Activated naive CD4-positive, alpha-beta T cell treated with anti-CD3 and anti-CD28 coated beads for 36 hours (primary cell): Measurements from ENCODE around the gene CYFIP2. TPM values are rescaled to one million over a fixed set of nuclear protein-coding genes. Genes with fewer than 3 reads are reported as not detected.

ENCODE experiments used
- CTCF ChIA-PET: fragments of 350-600 bp; sonication (Branson Sonifier 250); formaldehyde crosslinking; loops from one replicate; lab custom pipeline; 2021; ENCODE audit warnings: antibody characterized with exemption; lab: Charles Lee
- DNase-seq: peaks from one replicate; pipeline ENCODE4 v3.0.0-alpha.2; 2020
- H3K27ac Mint-ChIP-seq: one replicate; pipeline ENCODE4 v1.8.0; 2021; ENCODE audit warnings: mild to moderate bottlenecking, mixed read lengths
- H3K27me3 Mint-ChIP-seq: one replicate; pipeline ENCODE4 v1.8.0; 2021; ENCODE audit warnings: low read depth, mixed read lengths
- H3K36me3 Mint-ChIP-seq: one replicate; pipeline ENCODE4 v1.8.0; 2021; ENCODE audit warnings: low read depth, mixed read lengths
- H3K4me1 Mint-ChIP-seq: one replicate; pipeline ENCODE4 v1.8.0; 2021; ENCODE audit warnings: low read depth, mixed read lengths
- H3K4me3 Mint-ChIP-seq: one replicate; pipeline ENCODE4 v1.8.0; 2021; ENCODE audit warnings: mild to moderate bottlenecking, moderate library complexity, mixed read lengths
- H3K9me3 Mint-ChIP-seq: one replicate; pipeline ENCODE4 v1.8.0; 2021; ENCODE audit warnings: mixed read lengths
- intact Hi-C: fragments of 100-400 bp; cut with micrococcal nuclease; formaldehyde crosslinking; loops from one replicate; pipeline ENCODE4 v1.15.1; 2023
- total RNA-seq, 2 experiments: library from RNA; stranded (reverse); gene quantifications; one replicate each; pipeline ENCODE4 v1.2.3, GENCODE V29; 2021

Gene CYFIP2
- total RNA-seq, 2 experiments from 2014 or later: 490 to 492 TPM

DNA sequence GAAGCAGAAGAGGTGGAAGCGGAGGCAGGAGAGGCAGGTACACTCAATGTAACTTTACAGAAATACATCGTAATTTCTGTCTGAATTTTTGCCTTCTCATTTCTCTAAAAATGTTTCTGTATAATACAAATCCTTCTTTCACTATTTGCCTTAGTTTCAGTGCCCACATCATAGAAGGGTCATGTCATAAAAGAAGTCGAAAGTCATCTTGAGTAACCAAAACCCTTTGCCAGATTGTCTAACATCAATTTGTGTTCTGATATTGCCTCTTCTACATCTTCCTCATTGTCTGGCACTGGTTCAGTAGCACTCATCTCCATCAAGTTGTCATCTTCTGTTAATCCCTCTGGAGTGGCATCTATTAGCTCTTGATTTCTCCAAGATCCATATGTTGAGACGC, 6.2 kb upstream of the CYFIP2 start:
- Mint-ChIP-seq H3K36me3 (peaks cover 20% of the 10 kb centered on the region), H3K9me3 (no peaks in the 10 kb centered on the region), H3K27me3 (no peaks in the 10 kb centered on the region), H3K4me3 (no peak overlapping the region), H3K27ac (no peak overlapping the region), H3K4me1 (peaks cover 79% of the 10 kb centered on the region)
- intact Hi-C loops: loop anchor here (10.0 kb wide), 1 partner anchor 205 kb away; the partner anchor contains the start of gene NIPAL4
- CTCF ChIA-PET: interaction anchor here (0.7 to 2.7 kb wide), 4 partner anchors 44 to 257 kb away, joined by 3 to 9 read pairs (median 7); no protein-coding TSS in a partner anchor
- DNase-seq: peak; percentile 4

DNA sequence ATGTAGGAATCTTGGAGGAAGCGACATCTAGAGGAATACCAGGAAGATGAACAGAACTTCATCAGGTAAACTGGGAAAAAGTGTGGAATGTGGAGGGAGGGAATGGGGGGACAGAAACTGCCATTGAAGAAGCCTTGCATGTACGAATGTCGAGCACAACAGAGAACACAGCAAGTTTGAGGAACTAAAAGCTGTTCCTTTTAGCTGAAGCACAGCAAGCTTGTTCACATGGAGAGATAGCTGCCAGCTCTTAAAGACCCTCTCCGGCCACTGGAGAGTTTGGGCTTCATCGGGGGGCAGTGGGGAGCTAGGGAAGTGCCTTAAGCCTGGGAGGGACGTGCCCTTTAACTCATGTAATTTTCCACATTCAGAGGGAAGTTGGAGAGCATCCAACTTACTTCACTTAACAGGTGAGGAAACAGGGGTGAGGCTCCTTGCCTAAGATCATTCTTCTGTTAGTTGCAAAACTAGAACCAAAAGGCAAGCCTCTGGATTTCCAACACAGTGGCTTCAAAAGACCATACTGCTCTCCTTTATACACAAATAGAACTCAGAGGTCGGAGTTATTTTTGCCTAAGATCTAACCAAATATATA, 2.3 kb upstream of the CYFIP2 start:
- peaks cover 21% of the 10 kb centered on the region for H3K36me3 Mint-ChIP-seq
- CTCF ChIA-PET: interaction anchor here (0.5 to 2.4 kb wide), 10 partner anchors 10 to 131 kb away, joined by 3 to 11 read pairs (median 5); no protein-coding TSS in a partner anchor
- no peak overlapping the region for H3K27ac Mint-ChIP-seq
- intact Hi-C loops: no loop called here
- peak; percentile 3 for DNase-seq
- no peaks in the 10 kb centered on the region for H3K27me3 Mint-ChIP-seq
- no peaks in the 10 kb centered on the region for H3K9me3 Mint-ChIP-seq
- H3K4me1 Mint-ChIP-seq: peaks cover 64% of the 10 kb centered on the region
- no peak overlapping the region for H3K4me3 Mint-ChIP-seq

DNA sequence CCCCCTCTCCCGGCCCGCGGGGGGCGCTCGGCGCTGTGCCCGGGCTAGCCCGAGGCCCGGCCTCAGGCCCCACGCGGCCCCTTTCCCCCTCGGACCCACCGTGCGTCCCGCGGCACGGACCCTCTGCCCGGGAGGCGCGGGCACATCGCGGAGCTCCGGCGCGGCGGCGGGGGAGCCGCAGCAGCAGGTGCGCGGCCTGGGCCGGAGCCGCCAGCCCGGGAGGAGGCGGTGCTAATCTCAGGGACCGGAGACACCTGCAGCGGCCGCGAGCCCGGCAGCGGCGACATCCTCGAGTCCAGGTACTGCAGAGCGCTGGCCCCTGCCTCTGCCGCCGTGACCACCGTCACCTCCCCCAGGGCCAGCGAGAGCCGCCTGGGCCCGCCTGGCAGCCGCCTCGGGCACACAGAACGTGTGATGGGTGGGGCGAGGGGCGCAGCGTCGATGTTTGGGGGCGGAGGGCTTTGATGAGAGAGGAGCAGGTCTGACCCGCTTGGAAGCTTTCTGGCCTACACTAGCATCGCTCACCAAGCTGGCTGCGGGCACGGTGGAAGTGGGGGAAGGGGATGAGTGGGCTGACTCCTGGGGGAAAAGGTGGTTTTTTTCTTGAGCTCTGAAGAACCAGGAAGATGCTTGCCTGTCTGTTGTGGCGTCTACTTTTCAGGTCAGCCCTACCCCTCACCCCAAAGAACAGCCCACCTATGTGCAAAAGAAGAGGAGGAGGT, 524 bp downstream of the CYFIP2 start:
- Mint-ChIP-seq H3K4me3 (peak overlapping the region; percentile 93), H3K4me1 (peaks cover 65% of the 10 kb centered on the region), H3K36me3 (peaks cover 45% of the 10 kb centered on the region), H3K9me3 (no peaks in the 10 kb centered on the region), H3K27me3 (no peaks in the 10 kb centered on the region), H3K27ac (peak overlapping the region; percentile 90)
- CTCF ChIA-PET: interaction anchor here (0.6 to 2.4 kb wide), 4 partner anchors 13 to 174 kb away, joined by 5 to 18 read pairs (median 8); no protein-coding TSS in a partner anchor
- DNase-seq: peak; percentile 53
- intact Hi-C loops: loop anchor here (1.0 to 2.0 kb wide), 2 partner anchors 14 to 46 kb away; no protein-coding TSS in a partner anchor

DNA sequence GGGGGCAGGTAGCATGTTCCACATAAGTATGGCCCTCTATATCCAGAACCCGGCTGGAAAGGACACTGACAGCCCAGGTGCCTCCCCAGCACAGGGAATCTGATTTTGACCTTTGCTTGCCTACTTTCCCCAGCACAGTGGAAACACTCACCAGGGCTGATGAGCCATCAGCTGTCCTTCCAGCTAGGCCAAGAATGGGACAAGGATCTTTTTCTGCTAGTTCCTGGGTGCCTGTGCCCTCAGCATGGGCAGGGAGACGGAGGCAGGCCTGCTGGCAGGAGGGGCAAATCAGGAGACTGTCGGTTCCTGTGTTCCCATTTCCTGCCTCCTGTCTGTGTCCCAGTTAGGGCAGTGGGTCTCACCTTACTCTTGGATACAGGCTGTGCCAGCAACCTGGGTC, 1.1 kb downstream of the CYFIP2 start:
- H3K27ac Mint-ChIP-seq: peak overlapping the region; percentile 90
- DNase-seq: peak; percentile 18
- CTCF ChIA-PET: interaction anchor here (0.9 to 2.4 kb wide), 8 partner anchors 9 to 118 kb away, joined by 3 to 18 read pairs (median 6); no protein-coding TSS in a partner anchor
- H3K36me3 Mint-ChIP-seq: peaks cover 51% of the 10 kb centered on the region
- peak overlapping the region; percentile 93 for H3K4me3 Mint-ChIP-seq
- peaks cover 69% of the 10 kb centered on the region for H3K4me1 Mint-ChIP-seq
- no peaks in the 10 kb centered on the region for H3K27me3 Mint-ChIP-seq
- H3K9me3 Mint-ChIP-seq: no peaks in the 10 kb centered on the region
- intact Hi-C loops: loop anchor here (2.0 kb wide), 1 partner anchor 14 kb away; no protein-coding TSS in a partner anchor

DNA sequence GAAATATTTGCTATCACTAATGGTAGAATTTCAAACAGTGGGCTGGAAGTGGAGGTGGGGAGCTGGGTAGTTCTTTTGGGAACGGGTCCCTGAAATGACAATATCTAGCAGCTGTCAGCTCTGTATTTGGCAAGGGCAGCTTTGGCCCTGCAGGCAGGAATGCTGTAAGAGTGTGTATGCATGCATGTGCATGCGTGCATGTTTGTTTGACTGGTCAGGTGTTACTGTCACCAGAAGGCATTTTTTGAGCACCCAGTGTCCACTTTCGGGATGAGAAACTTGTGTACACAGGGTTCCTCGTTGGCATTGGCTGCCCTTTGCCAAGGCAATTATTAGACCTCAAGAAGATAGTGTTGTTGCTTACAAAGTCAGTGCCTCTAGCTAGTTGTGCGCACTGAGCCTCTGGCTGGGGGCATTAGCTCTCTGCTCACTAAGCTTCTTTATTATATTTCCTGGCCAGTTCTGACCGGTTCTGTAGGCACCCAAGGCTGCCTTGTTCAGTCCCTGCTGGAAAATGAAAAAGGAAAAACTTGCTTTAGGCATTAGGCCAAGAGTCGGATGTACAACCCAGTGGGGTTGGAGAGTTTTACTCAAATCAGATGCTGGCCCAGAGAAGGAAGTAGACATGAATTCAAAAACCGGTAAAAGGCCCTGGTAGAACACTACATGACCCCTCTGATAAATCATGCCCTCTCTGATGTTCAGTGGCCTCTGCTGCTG, 2.0 kb downstream of the CYFIP2 start:
- peak overlapping the region; percentile 93 for H3K4me3 Mint-ChIP-seq
- peak; percentile 7 for DNase-seq

DNA sequence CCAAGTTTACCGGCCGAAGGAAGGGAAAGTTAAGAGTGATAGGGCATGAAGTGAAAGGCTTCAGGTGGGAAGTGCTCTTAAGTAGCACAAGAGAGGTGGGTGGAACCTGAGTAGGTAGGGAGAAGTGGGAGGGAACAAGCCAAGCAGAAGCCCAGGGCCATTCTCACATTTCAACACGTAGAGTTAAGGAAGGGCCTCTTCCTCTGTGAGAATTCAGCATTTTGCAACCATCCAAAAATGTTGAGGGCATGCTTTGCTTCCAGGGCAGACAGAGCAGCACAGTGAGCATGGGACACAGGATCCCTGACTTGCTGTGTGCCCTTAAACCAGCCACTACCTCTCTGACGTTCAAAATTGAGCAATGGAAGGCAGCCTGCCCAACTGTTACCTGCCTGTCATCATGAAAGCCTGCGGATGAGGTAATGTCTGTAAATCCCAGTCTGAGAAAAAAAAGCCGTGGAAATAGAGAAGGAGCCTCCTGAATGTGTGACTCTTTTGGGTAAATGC, 3.3 kb downstream of the CYFIP2 start:
- H3K36me3 Mint-ChIP-seq: peaks cover 64% of the 10 kb centered on the region
- CTCF ChIA-PET: no interaction called here
- no peaks in the 10 kb centered on the region for H3K9me3 Mint-ChIP-seq
- peak overlapping the region; percentile 74 for H3K4me3 Mint-ChIP-seq
- DNase-seq: peak; percentile 49
- H3K27me3 Mint-ChIP-seq: no peaks in the 10 kb centered on the region
- peak overlapping the region; percentile 99 for H3K27ac Mint-ChIP-seq
- intact Hi-C loops: loop anchor here (1.0 kb wide), 2 partner anchors 22 to 36 kb away; no protein-coding TSS in a partner anchor
- peaks cover 74% of the 10 kb centered on the region for H3K4me1 Mint-ChIP-seq

More for the DNA sequence above, 2.0 kb downstream of the CYFIP2 start:
- intact Hi-C loops: loop anchor here (2.0 kb wide), 1 partner anchor 15 kb away; no protein-coding TSS in a partner anchor
- CTCF ChIA-PET: interaction anchor here (0.9 to 2.4 kb wide), 7 partner anchors 8 to 119 kb away, joined by 3 to 18 read pairs (median 5); no protein-coding TSS in a partner anchor
- H3K4me1 Mint-ChIP-seq: peaks cover 74% of the 10 kb centered on the region
- H3K27ac Mint-ChIP-seq: peak overlapping the region; percentile 90
- peaks cover 56% of the 10 kb centered on the region for H3K36me3 Mint-ChIP-seq
- H3K9me3 Mint-ChIP-seq: no peaks in the 10 kb centered on the region
- no peaks in the 10 kb centered on the region for H3K27me3 Mint-ChIP-seq

DNA sequence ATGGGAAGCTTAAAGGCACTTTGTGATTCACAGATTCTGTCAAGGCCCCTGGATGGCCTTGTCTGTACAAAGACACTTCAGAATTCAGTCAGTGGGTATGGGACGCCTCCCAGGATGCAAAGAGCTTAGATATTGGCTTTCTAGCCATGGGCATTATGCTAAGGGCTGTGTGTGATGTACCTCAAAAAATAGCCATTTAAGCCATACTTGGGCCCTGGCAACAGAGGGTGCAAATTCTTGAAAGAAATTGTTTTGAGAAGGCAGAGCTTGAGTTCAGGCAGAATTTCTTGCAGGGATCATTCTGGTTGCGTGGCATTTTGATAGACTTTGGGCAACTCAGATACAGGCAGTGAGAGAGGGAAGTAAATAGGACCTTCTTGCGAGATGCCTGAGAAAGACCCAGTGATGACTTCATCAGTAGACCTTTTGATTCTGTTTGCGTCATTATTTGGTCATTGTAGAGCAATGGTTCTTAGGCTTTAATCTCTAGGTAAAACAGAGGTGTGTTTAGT, 3.9 kb downstream of the CYFIP2 start:
- intact Hi-C loops: loop anchor here (1.0 to 5.0 kb wide), 3 partner anchors 23 to 348 kb away; no protein-coding TSS in a partner anchor
- peaks cover 73% of the 10 kb centered on the region for H3K4me1 Mint-ChIP-seq
- H3K27ac Mint-ChIP-seq: peak overlapping the region; percentile 99
- CTCF ChIA-PET: no interaction called here
- no peaks in the 10 kb centered on the region for H3K27me3 Mint-ChIP-seq
- no peaks in the 10 kb centered on the region for H3K9me3 Mint-ChIP-seq
- DNase-seq: peak; percentile 65
- peak overlapping the region; percentile 74 for H3K4me3 Mint-ChIP-seq
- peaks cover 66% of the 10 kb centered on the region for H3K36me3 Mint-ChIP-seq

DNA sequence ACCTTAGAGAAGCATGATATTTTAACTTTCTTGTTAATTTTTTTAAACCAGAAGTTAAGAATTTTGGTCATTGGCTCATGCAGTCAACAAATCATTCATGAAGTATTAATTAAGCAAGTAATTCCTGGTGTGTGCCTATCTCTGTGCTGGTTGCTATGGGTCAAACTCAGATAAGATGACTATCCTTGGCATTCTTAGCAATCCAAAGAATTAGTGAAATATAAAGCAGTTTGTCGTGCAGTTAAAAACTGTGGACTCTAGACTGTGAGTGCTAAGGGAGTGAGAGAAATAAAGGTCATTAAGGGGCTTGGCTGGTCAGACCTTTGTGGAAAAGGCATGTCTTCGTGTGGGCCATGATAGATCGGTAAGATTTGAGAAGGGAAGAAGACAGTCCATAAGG, 4.8 kb downstream of the CYFIP2 start:
- H3K9me3 Mint-ChIP-seq: no peaks in the 10 kb centered on the region
- no peak for DNase-seq
- intact Hi-C loops: loop anchor here (1.0 to 5.0 kb wide), 7 partner anchors 42 to 348 kb away; no protein-coding TSS in a partner anchor
- H3K27ac Mint-ChIP-seq: peak overlapping the region; percentile 99
- H3K4me3 Mint-ChIP-seq: peak overlapping the region; percentile 74
- peaks cover 69% of the 10 kb centered on the region for H3K4me1 Mint-ChIP-seq
- no peaks in the 10 kb centered on the region for H3K27me3 Mint-ChIP-seq
- H3K36me3 Mint-ChIP-seq: peaks cover 69% of the 10 kb centered on the region
- CTCF ChIA-PET: interaction anchor here (3.1 kb wide), 1 partner anchor 122 kb away, joined by 20 read pairs; no protein-coding TSS in a partner anchor

DNA sequence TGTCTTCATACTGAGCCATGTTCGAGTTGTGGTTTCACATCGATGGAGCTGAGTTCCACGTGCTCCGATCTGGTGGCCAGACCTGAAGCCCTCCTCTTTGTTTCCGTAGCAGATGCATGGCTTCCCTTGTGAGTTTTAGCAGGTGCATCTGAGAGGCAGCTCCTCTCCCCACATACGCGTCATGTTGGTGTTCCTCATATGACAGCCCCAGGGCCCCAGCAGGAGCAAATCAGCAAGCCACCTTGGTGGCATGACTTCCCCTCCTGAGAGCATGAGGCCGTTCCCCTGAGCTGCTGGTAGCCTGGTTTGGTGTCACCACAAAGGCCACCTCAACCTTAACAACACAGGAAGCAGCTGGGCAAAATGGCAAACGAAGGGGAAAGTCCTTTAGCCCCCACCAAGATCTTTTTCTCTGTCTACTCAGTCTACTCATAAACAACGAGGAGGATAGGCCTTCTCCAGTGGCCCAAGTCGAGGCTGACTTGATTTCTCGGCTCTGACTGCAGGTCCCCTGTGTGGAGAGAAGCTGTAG, 5.9 kb downstream of the CYFIP2 start:
- Mint-ChIP-seq H3K36me3 (peaks cover 68% of the 10 kb centered on the region), H3K4me3 (peak overlapping the region; percentile 74), H3K27me3 (no peaks in the 10 kb centered on the region), H3K9me3 (no peaks in the 10 kb centered on the region), H3K27ac (peak overlapping the region; percentile 99), H3K4me1 (peaks cover 79% of the 10 kb centered on the region)
- DNase-seq: peak; percentile 96
- CTCF ChIA-PET: interaction anchor here (0.6 to 3.1 kb wide), 16 partner anchors 12 to 471 kb away, joined by 3 to 20 read pairs (median 3); partner anchors contain the start of gene ITK
- intact Hi-C loops: loop anchor here (1.0 to 5.0 kb wide), 10 partner anchors 9 to 459 kb away; partner anchors contain the start of gene THG1L

DNA sequence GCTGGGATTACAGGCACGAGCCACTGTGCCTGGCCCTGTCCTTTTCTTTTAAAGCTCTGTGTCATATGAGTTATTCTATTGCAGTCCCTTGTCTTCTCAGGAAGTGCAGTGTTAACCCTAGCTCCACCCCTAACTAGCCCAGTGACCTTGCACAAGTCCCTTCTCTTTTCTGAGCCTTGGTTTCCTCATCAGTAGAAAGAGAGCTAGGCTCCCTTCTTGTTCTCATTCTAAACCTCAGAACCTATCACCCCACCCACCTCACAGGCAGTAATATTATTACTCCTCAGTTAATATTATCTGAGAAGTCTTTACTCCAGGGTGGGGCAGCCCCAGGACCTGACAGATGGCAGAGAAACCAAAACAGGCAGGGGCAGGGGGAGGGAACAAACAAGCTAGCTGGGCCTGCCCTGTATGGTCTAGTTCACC, 7.2 kb downstream of the CYFIP2 start:
- peak overlapping the region; percentile 78 for H3K4me3 Mint-ChIP-seq
- peak overlapping the region; percentile 99 for H3K27ac Mint-ChIP-seq
- intact Hi-C loops: loop anchor here (2.0 to 5.0 kb wide), 3 partner anchors 192 to 458 kb away; partner anchors contain the start of gene THG1L
- peaks cover 57% of the 10 kb centered on the region for H3K36me3 Mint-ChIP-seq
- H3K27me3 Mint-ChIP-seq: no peaks in the 10 kb centered on the region
- CTCF ChIA-PET: interaction anchor here (0.6 to 3.1 kb wide), 14 partner anchors 9 to 159 kb away, joined by 3 to 20 read pairs (median 4); no protein-coding TSS in a partner anchor
- H3K4me1 Mint-ChIP-seq: peaks cover 84% of the 10 kb centered on the region
- no peaks in the 10 kb centered on the region for H3K9me3 Mint-ChIP-seq
- peak; percentile 55 for DNase-seq

DNA sequence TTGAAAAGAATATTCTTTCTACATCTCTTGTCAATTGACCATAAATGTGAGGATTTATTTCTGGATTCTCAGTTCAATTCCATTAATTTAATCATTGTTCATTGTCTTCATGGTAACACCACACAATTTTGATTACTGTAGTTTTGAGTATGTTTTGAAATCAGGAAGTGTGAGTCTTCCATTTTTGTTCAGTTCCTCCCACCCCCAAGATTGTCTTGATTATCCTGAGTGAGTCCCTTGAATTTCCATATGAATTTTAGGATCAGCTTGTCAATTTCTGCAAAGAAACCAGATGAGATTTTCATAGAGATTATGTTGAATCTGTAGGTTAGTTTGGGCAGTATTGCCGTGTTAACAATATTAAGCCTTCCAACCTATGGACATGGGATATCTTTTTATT, 9.5 kb downstream of the CYFIP2 start:
- H3K9me3 Mint-ChIP-seq: no peaks in the 10 kb centered on the region
- H3K4me1 Mint-ChIP-seq: peaks cover 86% of the 10 kb centered on the region
- peaks cover 43% of the 10 kb centered on the region for H3K36me3 Mint-ChIP-seq
- CTCF ChIA-PET: interaction anchor here (0.5 to 1.6 kb wide), 2 partner anchors 7 to 455 kb away, joined by 4 to 6 read pairs; no protein-coding TSS in a partner anchor
- no peaks in the 10 kb centered on the region for H3K27me3 Mint-ChIP-seq
- intact Hi-C loops: no loop called here
- H3K4me3 Mint-ChIP-seq: no peak overlapping the region
- peak overlapping the region; percentile 32 for H3K27ac Mint-ChIP-seq
- no peak for DNase-seq
